GM19043 (cell line): ENCODE measurements around the gene TIGD3.

ENCODE experiments used
- ATAC-seq: cut with Tn5 transposase; IDR thresholded peaks from one replicate; pipeline ENCODE4 v1.9.1; 2021; ENCODE audit warnings: low read depth; ENCODE audit not compliant: unreplicated experiment

The TIGD3 gene

GRCh38 chr11:65362966-65363365 lies 8.4 kb downstream of the TIGD3 start:
- no peak for ATAC-seq

GRCh38 chr11:65363770-65364169 lies 9.2 kb downstream of the TIGD3 start:
- no peak for ATAC-seq

- no peak for ATAC-seq
These were observed 11.8 kb downstream of the TIGD3 start for GRCh38 chr11:65366340-65366773.

- no peak for ATAC-seq
These were observed 16.1 kb downstream of the TIGD3 start for GRCh38 chr11:65370659-65371049.

GRCh38 chr11:65373839-65374580 lies 19.5 kb downstream of the TIGD3 start:
- ATAC-seq: no peak

GRCh38 chr11:65375012-65375411 lies 20.5 kb downstream of the TIGD3 start:
- no peak for ATAC-seq

GRCh38 chr11:65376138-65376713 lies 21.7 kb downstream of the TIGD3 start:
- ATAC-seq: no peak

- no peak for ATAC-seq
These were observed 22.5 kb downstream of the TIGD3 start for GRCh38 chr11:65377036-65377435.

- ATAC-seq: no peak
These were observed 23.2 kb downstream of the TIGD3 start for GRCh38 chr11:65377777-65378176.

- no peak for ATAC-seq
These were observed 23.8 kb downstream of the TIGD3 start for GRCh38 chr11:65378208-65378927.

- ATAC-seq: no peak
These were observed 24.5 kb downstream of the TIGD3 start for GRCh38 chr11:65378928-65379638.

- ATAC-seq: no peak
These were observed 25.3 kb downstream of the TIGD3 start for GRCh38 chr11:65379698-65380459.

GRCh38 chr11:65380460-65381119 lies 26.0 kb downstream of the TIGD3 start:
- ATAC-seq: no peak

GRCh38 chr11:65381716-65382032 lies 27.1 kb downstream of the TIGD3 start:
- peak; percentile 8 for ATAC-seq

- ATAC-seq: peak; percentile 52
These were observed 27.7 kb downstream of the TIGD3 start, which contains the start of gene SLC25A45 for GRCh38 chr11:65382033-65382803. Gene SLC25A45 (minus strand): TSS chr11:65382646. CDS start chr11:65381951, 695 bp downstream.

GRCh38 chr11:65382804-65383368 lies 28.3 kb downstream of the TIGD3 start:
- ATAC-seq: no peak

- ATAC-seq: no peak
These were observed 29.2 kb downstream of the TIGD3 start for GRCh38 chr11:65383778-65384177.

- no peak for ATAC-seq
These were observed 29.8 kb downstream of the TIGD3 start for GRCh38 chr11:65384301-65384889.
